Measurements from ENCODE around the gene GRIN2A. TPM values are rescaled to one million over a fixed set of nuclear protein-coding genes. Genes with fewer than 3 reads are reported as not detected.

Gene GRIN2A
- polyA plus RNA-seq, 1 donor from 2014 or later = 0.11 TPM

- Histone ChIP-seq H3F3A (ENCODE audit: insufficient read depth, low read length, poor library complexity, severe bottlenecking) (no peaks in the 10 kb centered on the region), H3K27me3 (ENCODE audit: insufficient read depth, low read depth, low read length) (no peaks in the 10 kb centered on the region), H3K79me2 (replicated peaks; ENCODE audit: insufficient read depth, low read length) (no peaks in the 10 kb centered on the region), H2AFZ (ENCODE audit: low read depth, low read length) (no peak overlapping the region), H3K4me3 (ENCODE audit: low read length) (no peak overlapping the region), H3K4me2 (ENCODE audit: low read length) (no peak overlapping the region), H4K20me1 (ENCODE audit: insufficient read depth) (no peaks in the 10 kb centered on the region), H3K27ac (ENCODE audit: low read length) (no peak overlapping the region), H3K9me2 (ENCODE audit: insufficient read depth, low read length) (no peaks in the 10 kb centered on the region), H3K9me3 (ENCODE audit: low read length) (no peaks in the 10 kb centered on the region), H3K36me3 (ENCODE audit: insufficient read depth, low read length) (no peaks in the 10 kb centered on the region), H3K9ac (ENCODE audit: low read length) (no peak overlapping the region)
- TF ChIP-seq MXI1 (conservative IDR thresholded peaks at IDR 0.05; ENCODE audit: poor library complexity, severe bottlenecking) (no peak), SMC3 (conservative IDR thresholded peaks at IDR 0.05; ENCODE audit: poor library complexity) (no peak), RAD21 (conservative IDR thresholded peaks at IDR 0.05) (no peak), REST (IDR thresholded peaks at IDR 0.05; ENCODE audit: borderline replicate concordance) (no peak), EZH2 (IDR thresholded peaks at IDR 0.05; ENCODE audit: borderline replicate concordance, insufficient read depth, low read length, poor library complexity, severe bottlenecking) (no peak), EP300 (conservative IDR thresholded peaks at IDR 0.05; ENCODE audit: poor library complexity, severe bottlenecking) (no peak), POLR2AphosphoS5 (IDR thresholded peaks at IDR 0.05) (no peak), TAF1 (IDR thresholded peaks at IDR 0.05; ENCODE audit: low read depth) (no peak), CTCF (IDR thresholded peaks at IDR 0.05; ENCODE audit: poor library complexity, severe bottlenecking) (no peak)
Measured at GRCh38 chr16:10026593-10026992, 155.6 kb downstream of the GRIN2A start.

GRCh38 chr16:10022098-10022497 is 160.1 kb downstream of the GRIN2A start:
- Histone ChIP-seq H3K4me2 (ENCODE audit: low read length) (no peak overlapping the region), H4K20me1 (ENCODE audit: insufficient read depth) (no peaks in the 10 kb centered on the region), H3K9me2 (ENCODE audit: insufficient read depth, low read length) (no peaks in the 10 kb centered on the region), H3K27ac (ENCODE audit: low read length) (no peak overlapping the region), H3K4me3 (ENCODE audit: low read length) (no peak overlapping the region), H3K79me2 (replicated peaks; ENCODE audit: insufficient read depth, low read length) (no peaks in the 10 kb centered on the region), H2AFZ (ENCODE audit: low read depth, low read length) (no peak overlapping the region), H3F3A (ENCODE audit: insufficient read depth, low read length, poor library complexity, severe bottlenecking) (no peaks in the 10 kb centered on the region), H3K36me3 (ENCODE audit: insufficient read depth, low read length) (no peaks in the 10 kb centered on the region), H3K9me3 (ENCODE audit: low read length) (no peaks in the 10 kb centered on the region), H3K9ac (ENCODE audit: low read length) (no peak overlapping the region), H3K27me3 (ENCODE audit: insufficient read depth, low read depth, low read length) (no peaks in the 10 kb centered on the region)
- TF ChIP-seq SMC3 (conservative IDR thresholded peaks at IDR 0.05; ENCODE audit: poor library complexity) (no peak), TAF1 (IDR thresholded peaks at IDR 0.05; ENCODE audit: low read depth) (no peak), POLR2AphosphoS5 (IDR thresholded peaks at IDR 0.05) (no peak), MXI1 (conservative IDR thresholded peaks at IDR 0.05; ENCODE audit: poor library complexity, severe bottlenecking) (no peak), RAD21 (conservative IDR thresholded peaks at IDR 0.05) (no peak), EP300 (conservative IDR thresholded peaks at IDR 0.05; ENCODE audit: poor library complexity, severe bottlenecking) (no peak), REST (IDR thresholded peaks at IDR 0.05; ENCODE audit: borderline replicate concordance) (no peak), EZH2 (IDR thresholded peaks at IDR 0.05; ENCODE audit: borderline replicate concordance, insufficient read depth, low read length, poor library complexity, severe bottlenecking) (no peak), CTCF (IDR thresholded peaks at IDR 0.05; ENCODE audit: poor library complexity, severe bottlenecking) (no peak)
